Neural cell (in vitro differentiated cells): Measurements from ENCODE around the gene UBAC2. TPM values are rescaled to one million over a fixed set of nuclear protein-coding genes. Genes with fewer than 3 reads are reported as not detected.

Source experiments
- H2AFZ ChIP-seq: fragments of 200-600, 300-800 bp; sonication (generic), shearing (Covaris generic); 2 replicates; pipeline ENCODE4 v1.6.0; 2014; ENCODE audit warnings: low read depth, mild to moderate bottlenecking, antibody characterized with exemption, low read length, moderate library complexity
- H3F3A ChIP-seq: fragments of 200-600 bp; shearing (Covaris generic); 2 replicates; pipeline ENCODE4 v1.6.1; 2016; ENCODE audit warnings: mild to moderate bottlenecking, moderate library complexity, mixed read lengths, antibody characterized with exemption, low read length; ENCODE audit not compliant: insufficient read depth, poor library complexity, severe bottlenecking
- H3K27ac ChIP-seq: fragments of 200-600, 300-800 bp; sonication (generic), shearing (Covaris generic); 2 replicates; pipeline ENCODE4 v1.5.1; 2014; ENCODE audit warnings: mild to moderate bottlenecking, low read length, moderate library complexity
- H3K27me3 ChIP-seq: fragments of 300-800, 200-600 bp; sonication (generic), shearing (Covaris generic); 2 replicates; pipeline ENCODE4 v1.6.0; 2014; ENCODE audit warnings: mild to moderate bottlenecking, low read depth, low read length, moderate library complexity; ENCODE audit not compliant: insufficient read depth
- H3K36me3 ChIP-seq: fragments of 300-800, 200-600 bp; sonication (generic), shearing (Covaris generic); 2 replicates; pipeline ENCODE4 v1.5.1; 2014; ENCODE audit warnings: mild to moderate bottlenecking, antibody characterized with exemption, low read length, moderate library complexity; ENCODE audit not compliant: insufficient read depth
- H3K4me2 ChIP-seq: fragments of 300-800, 200-600 bp; sonication (generic), shearing (Covaris generic); 2 replicates; pipeline ENCODE4 v1.6.0; 2014; ENCODE audit warnings: mild to moderate bottlenecking, low read length
- H3K4me3 ChIP-seq: fragments of 300-800, 200-600 bp; sonication (generic), shearing (Covaris generic); 2 replicates; pipeline ENCODE4 v1.5.1; 2014; ENCODE audit warnings: mild to moderate bottlenecking, low read length, moderate library complexity
- H3K79me2 ChIP-seq: fragments of 200-600 bp; shearing (Covaris generic); replicated peaks from 2 replicates; pipeline ENCODE4 v1.6.0; 2014; ENCODE audit warnings: mild to moderate bottlenecking, low read length, moderate library complexity; ENCODE audit not compliant: insufficient read depth
- H3K9ac ChIP-seq: fragments of 300-800, 200-600 bp; sonication (generic), shearing (Covaris generic); 2 replicates; pipeline ENCODE4 v1.6.1; 2016; ENCODE audit warnings: mild to moderate bottlenecking, low read length, mixed read lengths
- H3K9me2 ChIP-seq: fragments of 200-600 bp; shearing (Covaris generic); 2 replicates; pipeline ENCODE4 v1.6.1; 2016; ENCODE audit warnings: mild to moderate bottlenecking, low read length, mixed read lengths; ENCODE audit not compliant: insufficient read depth
- H3K9me3 ChIP-seq: fragments of 200-600, 300-800 bp; sonication (generic), shearing (Covaris generic); 2 replicates; pipeline ENCODE4 v1.6.1; 2016; ENCODE audit warnings: mild to moderate bottlenecking, mixed run types, low read length, moderate library complexity, mixed read lengths
- H4K20me1 ChIP-seq: fragments of 200-600 bp; shearing (Covaris generic); 2 replicates; pipeline ENCODE4 v1.6.1; 2016; ENCODE audit warnings: mild to moderate bottlenecking, mixed run types; ENCODE audit not compliant: insufficient read depth
- EP300 ChIP-seq: fragments of 450-650 bp; conservative IDR thresholded peaks from 2 replicates; pipeline ENCODE4 v1.6.1; 2014; ENCODE audit warnings: antibody characterized with exemption, mild to moderate bottlenecking, moderate library complexity; ENCODE audit not compliant: poor library complexity, severe bottlenecking
- EZH2 ChIP-seq: fragments of 200-600, 300-800 bp; shearing (Covaris generic), sonication (generic); IDR thresholded peaks from 2 replicates; pipeline ENCODE4 v1.6.1; 2014; ENCODE audit warnings: antibody characterized with exemption, low read length, borderline replicate concordance, mild to moderate bottlenecking; ENCODE audit not compliant: insufficient read depth, poor library complexity, severe bottlenecking
- MXI1 ChIP-seq: fragments of 450-650 bp; conservative IDR thresholded peaks from 2 replicates; pipeline ENCODE4 v1.6.1; 2014; ENCODE audit warnings: antibody characterized with exemption, mild to moderate bottlenecking; ENCODE audit not compliant: poor library complexity, severe bottlenecking
- POLR2AphosphoS5 ChIP-seq: IDR thresholded peaks from 2 replicates; pipeline ENCODE4 v1.6.1; 2012
- RAD21 ChIP-seq: fragments of 450-650 bp; conservative IDR thresholded peaks from 2 replicates; pipeline ENCODE4 v1.6.1; 2014; ENCODE audit warnings: antibody characterized with exemption, mild to moderate bottlenecking, moderate library complexity
- REST ChIP-seq: IDR thresholded peaks from 2 replicates; pipeline ENCODE4 v1.6.1; 2012; ENCODE audit warnings: borderline replicate concordance
- SMC3 ChIP-seq: fragments of 450-650 bp; conservative IDR thresholded peaks from 2 replicates; pipeline ENCODE4 v1.6.1; 2014; ENCODE audit warnings: antibody characterized with exemption, mild to moderate bottlenecking, moderate library complexity; ENCODE audit not compliant: poor library complexity
- TAF1 ChIP-seq: IDR thresholded peaks from 2 replicates; pipeline ENCODE4 v1.6.1; 2012; ENCODE audit warnings: low read depth
- polyA plus RNA-seq: library from polyadenylated mRNA; depleted of rRNA; stranded (reverse); fragments of >200 nt; gene quantifications from 2 replicates; pipeline ENCODE4 v1.2.3, GENCODE V29; 2014
- TF ChIP-seq, protein P1 (sequence below): fragments of 450-650 bp; IDR thresholded peaks from 2 replicates; pipeline ENCODE4 v1.5.1; 2014; ENCODE audit warnings: antibody characterized with exemption, mild to moderate bottlenecking, moderate library complexity; ENCODE audit not compliant: poor library complexity, severe bottlenecking

UBAC2 gene
- polyA plus RNA-seq, 1 donor from 2014 or later = 56.9 TPM

DNA sequence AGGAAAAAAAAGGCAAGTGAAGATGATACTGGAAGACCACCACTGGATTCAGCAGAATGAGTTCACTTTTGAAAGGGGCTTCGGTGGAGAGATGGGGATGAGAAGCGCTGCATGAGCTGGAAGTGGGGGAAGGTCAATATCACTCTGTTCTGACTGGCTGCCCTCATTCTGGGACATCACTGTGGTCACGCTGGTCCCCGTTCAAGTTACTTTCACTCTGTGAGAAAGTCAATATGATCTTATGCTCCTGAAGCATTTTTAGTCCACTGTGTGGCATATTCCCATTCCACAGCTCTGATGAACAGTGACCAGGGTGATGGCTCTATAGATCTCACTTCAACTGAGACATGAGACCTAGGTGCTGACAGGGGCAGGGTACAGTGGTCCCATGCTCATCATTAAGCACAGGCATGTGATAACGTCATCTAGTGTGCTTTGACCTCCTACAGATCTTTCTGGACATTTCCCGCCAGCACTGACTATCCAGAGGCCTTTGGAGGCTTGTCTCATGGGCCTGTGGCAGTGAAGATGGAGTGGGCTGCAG lies 146.8 kb downstream of the UBAC2 start:
- Histone ChIP-seq H3K4me3 (no peak overlapping the region), H3F3A (no peaks in the 10 kb centered on the region), H3K9ac (no peak overlapping the region), H3K27ac (no peak overlapping the region), H3K27me3 (no peaks in the 10 kb centered on the region), H3K9me3 (no peaks in the 10 kb centered on the region), H3K36me3 (no peaks in the 10 kb centered on the region), H3K79me2 (no peaks in the 10 kb centered on the region), H3K4me2 (no peak overlapping the region), H4K20me1 (no peaks in the 10 kb centered on the region), H3K9me2 (no peaks in the 10 kb centered on the region), H2AFZ (no peak overlapping the region)
- TF ChIP-seq, protein P1, sequence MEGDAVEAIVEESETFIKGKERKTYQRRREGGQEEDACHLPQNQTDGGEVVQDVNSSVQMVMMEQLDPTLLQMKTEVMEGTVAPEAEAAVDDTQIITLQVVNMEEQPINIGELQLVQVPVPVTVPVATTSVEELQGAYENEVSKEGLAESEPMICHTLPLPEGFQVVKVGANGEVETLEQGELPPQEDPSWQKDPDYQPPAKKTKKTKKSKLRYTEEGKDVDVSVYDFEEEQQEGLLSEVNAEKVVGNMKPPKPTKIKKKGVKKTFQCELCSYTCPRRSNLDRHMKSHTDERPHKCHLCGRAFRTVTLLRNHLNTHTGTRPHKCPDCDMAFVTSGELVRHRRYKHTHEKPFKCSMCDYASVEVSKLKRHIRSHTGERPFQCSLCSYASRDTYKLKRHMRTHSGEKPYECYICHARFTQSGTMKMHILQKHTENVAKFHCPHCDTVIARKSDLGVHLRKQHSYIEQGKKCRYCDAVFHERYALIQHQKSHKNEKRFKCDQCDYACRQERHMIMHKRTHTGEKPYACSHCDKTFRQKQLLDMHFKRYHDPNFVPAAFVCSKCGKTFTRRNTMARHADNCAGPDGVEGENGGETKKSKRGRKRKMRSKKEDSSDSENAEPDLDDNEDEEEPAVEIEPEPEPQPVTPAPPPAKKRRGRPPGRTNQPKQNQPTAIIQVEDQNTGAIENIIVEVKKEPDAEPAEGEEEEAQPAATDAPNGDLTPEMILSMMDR = no peak
- TF ChIP-seq RAD21 (no peak), EP300 (no peak), REST (no peak), EZH2 (no peak), MXI1 (no peak), TAF1 (no peak), POLR2AphosphoS5 (no peak), SMC3 (no peak)

DNA sequence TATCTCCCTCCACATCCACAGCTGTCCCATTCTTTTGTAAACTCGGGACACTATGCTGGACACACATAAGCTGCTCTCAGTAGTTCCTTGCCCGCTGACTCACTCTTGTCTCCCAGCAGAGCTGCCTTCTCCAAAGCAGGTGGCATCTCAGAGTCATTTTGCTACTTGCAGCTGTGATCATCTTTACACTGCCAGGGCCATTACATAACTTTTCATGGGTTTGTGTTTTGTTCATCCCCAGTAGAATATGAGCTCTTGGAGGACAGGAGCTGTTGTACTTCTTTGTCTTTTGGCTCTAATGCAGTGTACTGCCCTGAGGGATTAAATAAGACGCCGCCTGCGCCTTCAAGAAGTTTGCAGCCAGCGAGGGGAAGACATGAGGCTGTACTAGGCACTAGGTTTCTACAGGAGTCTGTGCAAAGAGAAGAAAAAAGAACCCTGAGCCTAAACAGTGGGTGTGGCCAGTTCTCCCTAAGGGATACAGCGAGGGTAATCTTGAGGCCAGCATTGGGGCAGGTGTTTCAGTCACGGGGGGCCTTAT lies 147.3 kb downstream of the UBAC2 start:
- H3K27me3 ChIP-seq = no peaks in the 10 kb centered on the region
- no peaks in the 10 kb centered on the region for H4K20me1 ChIP-seq
- H3K4me2 ChIP-seq = no peak overlapping the region
- no peak overlapping the region for H3K9ac ChIP-seq
- no peaks in the 10 kb centered on the region for H3K9me2 ChIP-seq
- H3K9me3 ChIP-seq = no peaks in the 10 kb centered on the region
- no peak overlapping the region for H2AFZ ChIP-seq
- no peak for TF ChIP-seq TAF1
- TF ChIP-seq, protein P1 = no peak
- no peak for TF ChIP-seq POLR2AphosphoS5
- no peak for TF ChIP-seq EP300
- no peak for TF ChIP-seq SMC3
- no peak for TF ChIP-seq REST
- TF ChIP-seq RAD21 = no peak
- TF ChIP-seq MXI1 = no peak
- no peak for TF ChIP-seq EZH2
- H3K4me3 ChIP-seq = no peak overlapping the region
- H3F3A ChIP-seq = no peaks in the 10 kb centered on the region
- no peak overlapping the region for H3K27ac ChIP-seq
- H3K79me2 ChIP-seq = no peaks in the 10 kb centered on the region
- no peaks in the 10 kb centered on the region for H3K36me3 ChIP-seq
